ENCODE results near the gene FAM136A. TPM values are rescaled to one million over a fixed set of nuclear protein-coding genes. Genes with fewer than 3 reads are reported as not detected.

Gene FAM136A
- polyA plus RNA-seq, 1 of the 3 experiments (the other 2 are of a cell fraction) = 43.3 TPM

GRCh38 chr2:70248181-70248847 is 53.6 kb downstream of the FAM136A start, which contains the start of gene TIA1 (continued):
- TF ChIP-seq, protein P1, sequence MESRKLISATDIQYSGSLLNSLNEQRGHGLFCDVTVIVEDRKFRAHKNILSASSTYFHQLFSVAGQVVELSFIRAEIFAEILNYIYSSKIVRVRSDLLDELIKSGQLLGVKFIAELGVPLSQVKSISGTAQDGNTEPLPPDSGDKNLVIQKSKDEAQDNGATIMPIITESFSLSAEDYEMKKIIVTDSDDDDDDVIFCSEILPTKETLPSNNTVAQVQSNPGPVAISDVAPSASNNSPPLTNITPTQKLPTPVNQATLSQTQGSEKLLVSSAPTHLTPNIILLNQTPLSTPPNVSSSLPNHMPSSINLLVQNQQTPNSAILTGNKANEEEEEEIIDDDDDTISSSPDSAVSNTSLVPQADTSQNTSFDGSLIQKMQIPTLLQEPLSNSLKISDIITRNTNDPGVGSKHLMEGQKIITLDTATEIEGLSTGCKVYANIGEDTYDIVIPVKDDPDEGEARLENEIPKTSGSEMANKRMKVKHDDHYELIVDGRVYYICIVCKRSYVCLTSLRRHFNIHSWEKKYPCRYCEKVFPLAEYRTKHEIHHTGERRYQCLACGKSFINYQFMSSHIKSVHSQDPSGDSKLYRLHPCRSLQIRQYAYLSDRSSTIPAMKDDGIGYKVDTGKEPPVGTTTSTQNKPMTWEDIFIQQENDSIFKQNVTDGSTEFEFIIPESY (IDR thresholded peaks at IDR 0.05; ENCODE audit: borderline replicate concordance, low read depth) = no peak
- TF ChIP-seq RXRA (IDR thresholded peaks at IDR 0.05; ENCODE audit: borderline replicate concordance, low read depth) = no peak
- no peak for TF ChIP-seq FOXJ3 (CRISPR knock-in tag; IDR thresholded peaks at IDR 0.05)
- TF ChIP-seq CHD2 (IDR thresholded peaks at IDR 0.05; ENCODE audit: low read length, partially characterized antibody) = no peak
- peak; percentile 96 for TF ChIP-seq YY1 (IDR thresholded peaks at IDR 0.05; ENCODE audit: low read depth)
- no peak; the same call in 1 of the 2 replicates for TF ChIP-seq RCOR1 (IDR thresholded peaks at IDR 0.05; ENCODE audit: low read length)
- no peak for TF ChIP-seq TEAD4 (IDR thresholded peaks at IDR 0.05; ENCODE audit: borderline replicate concordance, insufficient read depth)
- peak; percentile 76; the same call in 1 of the 2 replicates for TF ChIP-seq SIN3A (IDR thresholded peaks at IDR 0.05; ENCODE audit: borderline replicate concordance, low read depth, low read length)
- peak; percentile 98 for TF ChIP-seq NRF1 (IDR thresholded peaks at IDR 0.05; ENCODE audit: low read depth, low read length)
- no peak for TF ChIP-seq USF1 (IDR thresholded peaks at IDR 0.05; ENCODE audit: borderline replicate concordance, low read depth)
- TF ChIP-seq JUND (IDR thresholded peaks at IDR 0.05) = no peak

DNA sequence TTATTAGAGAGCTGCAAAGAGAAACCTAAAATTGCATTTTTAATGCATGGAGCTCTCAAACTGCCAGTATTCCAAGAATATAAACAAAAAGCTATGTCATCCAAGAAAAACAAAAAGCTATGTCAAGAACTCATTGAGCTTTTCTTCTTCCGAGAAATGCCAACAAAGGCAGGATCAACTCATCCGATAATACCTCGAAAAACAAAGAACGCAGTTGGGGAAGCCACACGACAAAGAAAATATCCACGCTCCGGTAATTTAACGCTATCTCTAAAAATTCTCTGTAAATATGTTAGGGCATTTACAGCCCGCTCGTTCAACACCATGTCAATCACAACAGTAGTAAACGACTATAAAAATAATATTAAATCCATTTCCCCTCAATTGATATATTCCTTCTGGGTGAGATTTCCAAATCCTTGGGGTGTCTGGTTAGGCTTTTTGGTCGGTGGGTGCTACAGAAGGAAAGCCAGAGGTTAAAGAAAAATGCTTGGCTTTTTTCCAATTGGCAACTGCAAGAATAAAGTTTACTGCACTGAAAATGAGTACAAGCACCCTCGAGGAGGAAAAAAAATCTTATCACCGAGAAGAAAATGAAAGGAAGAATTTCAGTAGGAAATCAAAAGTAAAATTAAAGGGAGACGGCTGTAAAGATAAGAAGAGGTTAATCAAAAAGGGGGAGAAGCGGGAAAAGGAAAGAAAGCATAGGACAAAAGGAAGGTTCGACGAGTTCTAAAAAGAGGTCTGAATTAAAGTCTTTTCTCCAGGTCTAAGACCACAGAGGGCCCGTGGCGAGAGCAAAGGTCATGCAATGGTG is 54.3 kb downstream of the FAM136A start:
- Histone ChIP-seq H3K9me3 (no peaks in the 10 kb centered on the region), H2AFZ (ENCODE audit: low read depth) (peak overlapping the region; percentile 53; the same call in 1 of the 2 replicates), H3K27me3 (ENCODE audit: insufficient read depth) (no peaks in the 10 kb centered on the region), H4K20me1 (ENCODE audit: insufficient read depth) (peaks cover 45% of the 10 kb centered on the region), H3K4me3 (ENCODE audit: low read depth in 2 of 2, low read length in 1 of 2) (peak overlapping the region; percentile 78 to 85), H3K27ac (ENCODE audit: low read depth in 2 of 2, low read length in 1 of 2) (peak overlapping the region; percentile 97 to 99), H3K4me2 (peak overlapping the region; percentile 73), H3K9me2 (no peaks in the 10 kb centered on the region), H3K79me2 (ENCODE audit: insufficient read depth) (peaks cover 58% of the 10 kb centered on the region), H3F3A (replicated peaks; ENCODE audit: insufficient read depth) (peaks cover 24% of the 10 kb centered on the region), H3K9ac (peak overlapping the region; percentile 100), H3K4me1 (ENCODE audit: control insufficient read depth in 1 of 2, insufficient read depth in 2 of 2, low read depth in 1 of 2, low read length in 1 of 2) (peaks cover 5 to 11% of the 10 kb centered on the region in 2 experiments; a peak in 2 of 4 replicates), H3K36me3 (replicated peaks in 1 of 2; ENCODE audit: control insufficient read depth in 1 of 2, insufficient read depth in 2 of 2, low read length in 1 of 2) (peaks cover 0 to 15% of the 10 kb centered on the region in 2 experiments)
- under 1% methylated on average over 20 of the region's 20 CpGs for WGBS (ENCODE audit: low lambda C conversion rate)
- ChIA-PET POLR2A (interaction anchor here (0.9 to 2.3 kb wide), 4 partner anchors 10 to 57 kb away, joined by 3 to 9 read pairs (median 6); partner anchors contain the start of genes C2orf42, PCYOX1 and SNRPG), CTCF (interaction anchor here (1.0 kb wide), 1 partner anchor 11 kb away, joined by 3 read pairs; no protein-coding TSS in a partner anchor)
- no peak for DNase-seq
- TF ChIP-seq EP300 (IDR thresholded peaks at IDR 0.05; ENCODE audit: borderline replicate concordance in 1 of 2, low read depth in 1 of 2, low read length in 1 of 2) (no peak), GABPA (IDR thresholded peaks at IDR 0.05; ENCODE audit: low read depth) (no peak), NRF1 (IDR thresholded peaks at IDR 0.05; ENCODE audit: low read depth, low read length) (no peak), MXI1 (IDR thresholded peaks at IDR 0.05; ENCODE audit: low read depth, low read length) (peak; percentile 43; the same call in 1 of the 2 replicates), USF1 (IDR thresholded peaks at IDR 0.05; ENCODE audit: borderline replicate concordance, low read depth) (no peak), PBX3 (IDR thresholded peaks at IDR 0.05) (no peak), FOXM1 (IDR thresholded peaks at IDR 0.05; ENCODE audit: low read depth) (no peak), TEAD4 (IDR thresholded peaks at IDR 0.05; ENCODE audit: borderline replicate concordance, insufficient read depth) (no peak), YY1 (IDR thresholded peaks at IDR 0.05; ENCODE audit: low read depth) (no peak), CTCF (IDR thresholded peaks at IDR 0.05) (no peak), GATA2 (CRISPR knock-in tag; IDR thresholded peaks at IDR 0.05) (no peak), FOXJ3 (CRISPR knock-in tag; IDR thresholded peaks at IDR 0.05) (no peak), RAD21 (IDR thresholded peaks at IDR 0.05; ENCODE audit: low read length) (no peak), JUND (IDR thresholded peaks at IDR 0.05) (no peak), MEF2A (IDR thresholded peaks at IDR 0.05; ENCODE audit: borderline replicate concordance, low read depth) (no peak), ELF1 (IDR thresholded peaks at IDR 0.05) (no peak), FOSL2 (IDR thresholded peaks at IDR 0.05; ENCODE audit: borderline replicate concordance, low read depth) (no peak), RXRA (IDR thresholded peaks at IDR 0.05; ENCODE audit: borderline replicate concordance, low read depth) (no peak)

Measured in SK-N-SH (cell line).